ENCODE data around the gene IL22RA1. TPM values are rescaled to one million over a fixed set of nuclear protein-coding genes. Genes with fewer than 3 reads are reported as not detected.

The IL22RA1 gene
- total and polyA plus RNA-seq, 2 of the 8 experiments (the other 6 are each of a cell fraction or from before 2014, with no cell fraction given) = 0.17 to 0.32 TPM

- ChIA-PET CTCF (ENCODE audit: partially characterized antibody) (interaction anchor here (0.9 to 1.6 kb wide), 5 partner anchors 21 to 128 kb away, joined by 3 to 8 read pairs (median 5); no protein-coding TSS in a partner anchor), POLR2A (ENCODE audit: partially characterized antibody) (no interaction called here)
- H2BK15ac ChIP-seq (ENCODE audit: low read length) = no peak overlapping the region
- H2AK5ac ChIP-seq (ENCODE audit: low read depth, low read length) = no peak overlapping the region
- no peak overlapping the region for H3K27ac ChIP-seq (ENCODE audit: low read depth, low read length)
- no peak overlapping the region for H3K18ac ChIP-seq (ENCODE audit: extremely low read depth, low read length)
- no peak overlapping the region for H3K4ac ChIP-seq (replicated peaks; ENCODE audit: insufficient read length, low read depth, low read length)
- H4K91ac ChIP-seq (replicated peaks; ENCODE audit: insufficient read length, low read length) = no peak overlapping the region
- DNase-seq (ENCODE audit: low read depth in 1 of 2, low spot score in 2 of 2) (no peak), FAIRE-seq (no peak)
- H4K20me1 ChIP-seq (replicated peaks in 1 of 2; ENCODE audit: control insufficient read depth in 1 of 2, insufficient read depth in 2 of 2, low read length in 2 of 2) = no peaks in the 10 kb centered on the region
- H2BK5ac ChIP-seq (ENCODE audit: low read depth, low read length) = no peak overlapping the region
- H4K5ac ChIP-seq (ENCODE audit: insufficient read length, low read depth, low read length) = no peak overlapping the region
- H3K56ac ChIP-seq (replicated peaks; ENCODE audit: insufficient read length, low read depth, low read length) = no peak overlapping the region
- no peak overlapping the region for H2BK12ac ChIP-seq (ENCODE audit: low read depth, low read length)
- H3K9me3 ChIP-seq (ENCODE audit: insufficient read depth in 2 of 2, low read depth in 1 of 2, low read length in 1 of 2) = no peaks in the 10 kb centered on the region
- H2AFZ ChIP-seq (ENCODE audit: low read length) = no peak overlapping the region
- no peak overlapping the region for H4K8ac ChIP-seq (ENCODE audit: extremely low read depth, insufficient read depth, low read length)
- no peak overlapping the region for H3K14ac ChIP-seq (ENCODE audit: insufficient read length)
- peaks cover 0 to 5% (median under 1%) of the 10 kb centered on the region in 4 experiments; a peak in 4 of 7 replicates for H3K4me1 ChIP-seq (replicated peaks in 1 of 4; ENCODE audit: control insufficient read depth in 3 of 4, insufficient read depth in 4 of 4, low read length in 3 of 4)
- no peaks in the 10 kb centered on the region for H3K79me1 ChIP-seq (ENCODE audit: low read depth, low read length)
- H2BK20ac ChIP-seq (ENCODE audit: low read length) = no peak overlapping the region
- WGBS, 2 experiments (ENCODE audit: extremely low coverage in 1 of 2, insufficient coverage in 1 of 2, insufficient read length in 1 of 2, insufficient replicate concordance in 2 of 2, low coverage in 1 of 2, low lambda C conversion rate in 2 of 2, missing lambda C conversion rate in 1 of 2) = 98% methylated on average over 3 of the region's 5 CpGs; no CpG with 5 or more reads in 1 of the 2 experiments
- no peak overlapping the region for H3K23ac ChIP-seq (ENCODE audit: insufficient read length)
- H3K36me3 ChIP-seq (ENCODE audit: control insufficient read depth in 2 of 4, insufficient read depth in 4 of 4, low read length in 3 of 4) = no peaks in the 10 kb centered on the region
- no peak overlapping the region for H3K9ac ChIP-seq (replicated peaks in 1 of 4; ENCODE audit: extremely low read depth in 1 of 4, low read depth in 3 of 4, low read length in 3 of 4)
- no peaks in the 10 kb centered on the region for H3K79me2 ChIP-seq (ENCODE audit: control insufficient read depth in 1 of 2, insufficient read depth in 2 of 2, low read length in 2 of 2)
- no peak overlapping the region for H3K4me2 ChIP-seq (ENCODE audit: insufficient read depth in 1 of 2, low read depth in 2 of 2, low read length in 2 of 2)
- H3K27me3 ChIP-seq (replicated peaks in 1 of 4; ENCODE audit: control insufficient read depth in 3 of 4, extremely low read depth in 1 of 4, insufficient read depth in 3 of 4, low read length in 3 of 4) = no peaks in the 10 kb centered on the region; a peak in 1 of 7 replicates
- no peak overlapping the region for H2BK120ac ChIP-seq (replicated peaks; ENCODE audit: low read depth, low read length)
- H3K23me2 ChIP-seq (ENCODE audit: low read depth, low read length) = no peaks in the 10 kb centered on the region
- no peak overlapping the region for H3K4me3 ChIP-seq (ENCODE audit: extremely low read depth in 1 of 4, insufficient read depth in 2 of 4, low read depth in 3 of 4, low read length in 4 of 4)
- TF ChIP-seq CREB1 (IDR thresholded peaks at IDR 0.05) = no peak
- TF ChIP-seq FOSL1 (IDR thresholded peaks at IDR 0.05; ENCODE audit: insufficient read depth, low read depth, low read length) = no peak
- TF ChIP-seq TAF1 (IDR thresholded peaks at IDR 0.05; ENCODE audit: low read depth, low read length) = no peak
- no peak for TF ChIP-seq ATF3 (IDR thresholded peaks at IDR 0.05; ENCODE audit: insufficient read depth, low read depth, low read length)
- TF ChIP-seq KDM5A (IDR thresholded peaks at IDR 0.05; ENCODE audit: low read length) = no peak
- TF ChIP-seq E2F6 (IDR thresholded peaks at IDR 0.05) = no peak
- TF ChIP-seq YY1 (IDR thresholded peaks at IDR 0.05; ENCODE audit: low read depth, low read length) = no peak
- TF ChIP-seq GABPA (IDR thresholded peaks at IDR 0.05; ENCODE audit: borderline replicate concordance, insufficient read depth, low read length) = no peak
- no peak for TF ChIP-seq BRCA1 (IDR thresholded peaks at IDR 0.05; ENCODE audit: low read depth, low read length)
- no peak for TF ChIP-seq TAF7 (optimal IDR thresholded peaks at IDR 0.05; ENCODE audit: borderline replicate concordance, low read depth, low read length)
- TF ChIP-seq CEBPB (IDR thresholded peaks at IDR 0.05; ENCODE audit: low read depth, low read length) = no peak
- TF ChIP-seq CTBP2 (IDR thresholded peaks at IDR 0.05; ENCODE audit: borderline replicate concordance, insufficient read depth, insufficient read length, low read length) = no peak
- TF ChIP-seq RXRA (IDR thresholded peaks at IDR 0.05; ENCODE audit: insufficient read depth, low read depth, low read length) = no peak
- no peak for TF ChIP-seq MAFK (IDR thresholded peaks at IDR 0.05; ENCODE audit: low read depth, low read length)
Measured at GRCh38 chr1:24074196-24074595, 68.7 kb downstream of the IL22RA1 start.
